Measurements from ENCODE around the gene SP2. TPM values are rescaled to one million over a fixed set of nuclear protein-coding genes. Genes with fewer than 3 reads are reported as not detected.

The SP2 gene
- total RNA-seq, 1 experiment from 2014 or later = 22.2 TPM

DNA sequence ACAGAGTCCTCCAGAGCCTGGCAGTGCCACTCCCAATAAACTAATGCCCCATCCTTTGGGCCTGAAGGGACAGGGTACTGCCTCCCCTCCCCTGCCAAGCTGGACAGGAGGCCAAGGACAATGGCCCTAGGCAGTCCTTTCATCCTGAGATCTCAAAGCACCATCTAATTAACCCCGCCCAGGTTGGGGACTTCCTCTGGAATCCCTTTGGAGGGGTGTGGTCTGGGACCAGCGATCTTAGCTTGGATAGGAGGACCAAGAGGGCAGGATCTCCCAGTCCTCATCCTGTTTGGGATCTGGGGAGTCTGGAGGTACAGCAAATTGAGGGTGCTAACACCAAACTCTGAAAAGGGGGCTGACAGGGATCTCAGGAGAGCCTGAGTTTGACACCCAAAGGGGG is 26.9 kb upstream of the SP2 start:
- DNase-seq (ENCODE audit: low read depth, low spot score) (no peak), ATAC-seq (no peak)
- peaks cover 6 to 21% of the 10 kb centered on the region in 2 experiments; a peak in 3 of 4 replicates for H3K4me1 ChIP-seq (ENCODE audit: control insufficient read depth in 1 of 2, insufficient read depth in 2 of 2, low read length in 2 of 2)
- no TSS peak for BruUV-seq (replicated peaks)
- TF ChIP-seq, protein P1, sequence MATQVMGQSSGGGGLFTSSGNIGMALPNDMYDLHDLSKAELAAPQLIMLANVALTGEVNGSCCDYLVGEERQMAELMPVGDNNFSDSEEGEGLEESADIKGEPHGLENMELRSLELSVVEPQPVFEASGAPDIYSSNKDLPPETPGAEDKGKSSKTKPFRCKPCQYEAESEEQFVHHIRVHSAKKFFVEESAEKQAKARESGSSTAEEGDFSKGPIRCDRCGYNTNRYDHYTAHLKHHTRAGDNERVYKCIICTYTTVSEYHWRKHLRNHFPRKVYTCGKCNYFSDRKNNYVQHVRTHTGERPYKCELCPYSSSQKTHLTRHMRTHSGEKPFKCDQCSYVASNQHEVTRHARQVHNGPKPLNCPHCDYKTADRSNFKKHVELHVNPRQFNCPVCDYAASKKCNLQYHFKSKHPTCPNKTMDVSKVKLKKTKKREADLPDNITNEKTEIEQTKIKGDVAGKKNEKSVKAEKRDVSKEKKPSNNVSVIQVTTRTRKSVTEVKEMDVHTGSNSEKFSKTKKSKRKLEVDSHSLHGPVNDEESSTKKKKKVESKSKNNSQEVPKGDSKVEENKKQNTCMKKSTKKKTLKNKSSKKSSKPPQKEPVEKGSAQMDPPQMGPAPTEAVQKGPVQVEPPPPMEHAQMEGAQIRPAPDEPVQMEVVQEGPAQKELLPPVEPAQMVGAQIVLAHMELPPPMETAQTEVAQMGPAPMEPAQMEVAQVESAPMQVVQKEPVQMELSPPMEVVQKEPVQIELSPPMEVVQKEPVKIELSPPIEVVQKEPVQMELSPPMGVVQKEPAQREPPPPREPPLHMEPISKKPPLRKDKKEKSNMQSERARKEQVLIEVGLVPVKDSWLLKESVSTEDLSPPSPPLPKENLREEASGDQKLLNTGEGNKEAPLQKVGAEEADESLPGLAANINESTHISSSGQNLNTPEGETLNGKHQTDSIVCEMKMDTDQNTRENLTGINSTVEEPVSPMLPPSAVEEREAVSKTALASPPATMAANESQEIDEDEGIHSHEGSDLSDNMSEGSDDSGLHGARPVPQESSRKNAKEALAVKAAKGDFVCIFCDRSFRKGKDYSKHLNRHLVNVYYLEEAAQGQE (IDR thresholded peaks at IDR 0.05; ENCODE audit: low read depth) = no peak
- peak; percentile 25 for TF ChIP-seq TCF7L2 (IDR thresholded peaks at IDR 0.05; ENCODE audit: borderline replicate concordance, extremely low read depth, insufficient read depth, insufficient read length)
- H3K9me2 ChIP-seq (ENCODE audit: insufficient read depth) = no peaks in the 10 kb centered on the region
- H3K4me2 ChIP-seq (ENCODE audit: low read length) = no peak overlapping the region
- RAD21 ChIA-PET (ENCODE audit: low non-redundant PET in 1 of 2, low total read pairs in 2 of 2, uncharacterized antibody in 2 of 2, unreplicated experiment in 2 of 2) = no interaction called here
- H3K4me3 ChIP-seq (replicated peaks in 1 of 2; ENCODE audit: low read depth in 1 of 2, low read length in 2 of 2) = no peak overlapping the region
- H3K9me3 ChIP-seq (ENCODE audit: control insufficient read depth in 1 of 2, insufficient read depth in 1 of 2, low read depth in 1 of 2, low read length in 2 of 2) = no peaks in the 10 kb centered on the region
- H4K20me1 ChIP-seq (ENCODE audit: insufficient read depth) = no peaks in the 10 kb centered on the region
- no peaks in the 10 kb centered on the region for H3K36me3 ChIP-seq (ENCODE audit: control insufficient read depth in 1 of 2, insufficient read depth in 2 of 2, low read length in 2 of 2)
- intact Hi-C loops (cut with micrococcal nuclease) = no loop called here
- H3K27ac ChIP-seq (ENCODE audit: low read depth, low read length) = no peak overlapping the region
- H3K79me2 ChIP-seq (ENCODE audit: insufficient read depth, low read length) = no peaks in the 10 kb centered on the region
- peaks cover 7% of the 10 kb centered on the region; the same call in 1 of the 2 replicates for H3K27me3 ChIP-seq (ENCODE audit: insufficient read depth, low read length)
- no peak overlapping the region for H2AFZ ChIP-seq (ENCODE audit: low read depth, low read length, poor library complexity, severe bottlenecking)
- no peak overlapping the region for H3K9ac ChIP-seq (ENCODE audit: low read length)
- POLR2A ChIA-PET = interaction anchor here (1.5 kb wide), 1 partner anchor 26 kb away, joined by 4 read pairs; the partner anchor contains the start of gene SP2
- CTCF ChIA-PET = interaction anchor here (1.4 kb wide), 1 partner anchor 22 kb away, joined by 3 read pairs; no protein-coding TSS in a partner anchor

- RAD21 ChIA-PET (ENCODE audit: low non-redundant PET in 1 of 2, low total read pairs in 2 of 2, uncharacterized antibody in 2 of 2, unreplicated experiment in 2 of 2) = no interaction called here
- Histone ChIP-seq H3K27ac (ENCODE audit: low read depth, low read length) (no peak overlapping the region), H3K36me3 (ENCODE audit: control insufficient read depth in 1 of 2, insufficient read depth in 2 of 2, low read length in 2 of 2) (no peaks in the 10 kb centered on the region), H3K27me3 (ENCODE audit: insufficient read depth, low read length) (peaks cover 7% of the 10 kb centered on the region; the same call in 1 of the 2 replicates), H2AFZ (ENCODE audit: low read depth, low read length, poor library complexity, severe bottlenecking) (no peak overlapping the region), H3K4me1 (ENCODE audit: control insufficient read depth in 1 of 2, insufficient read depth in 2 of 2, low read length in 2 of 2) (peaks cover 6 to 21% of the 10 kb centered on the region in 2 experiments; a peak in 3 of 4 replicates), H3K9me3 (ENCODE audit: control insufficient read depth in 1 of 2, insufficient read depth in 1 of 2, low read depth in 1 of 2, low read length in 2 of 2) (no peaks in the 10 kb centered on the region), H4K20me1 (ENCODE audit: insufficient read depth) (no peaks in the 10 kb centered on the region), H3K4me2 (ENCODE audit: low read length) (no peak overlapping the region), H3K9me2 (ENCODE audit: insufficient read depth) (no peaks in the 10 kb centered on the region), H3K4me3 (replicated peaks in 1 of 2; ENCODE audit: low read depth in 1 of 2, low read length in 2 of 2) (no peak overlapping the region), H3K9ac (ENCODE audit: low read length) (no peak overlapping the region), H3K79me2 (ENCODE audit: insufficient read depth, low read length) (no peaks in the 10 kb centered on the region)
- POLR2A ChIA-PET = no interaction called here
- CTCF ChIA-PET = interaction anchor here (1.4 kb wide), 1 partner anchor 21 kb away, joined by 3 read pairs; no protein-coding TSS in a partner anchor
- DNase-seq (ENCODE audit: low read depth, low spot score) (no peak), ATAC-seq (no peak; the same call in 1 of the 2 replicates)
- no TSS peak for BruUV-seq (replicated peaks)
- intact Hi-C loops (cut with micrococcal nuclease) = no loop called here
- TF ChIP-seq YY1 (IDR thresholded peaks at IDR 0.05; ENCODE audit: extremely low read depth, insufficient replicate concordance, low read depth, low read length) (no peak), TCF7L2 (IDR thresholded peaks at IDR 0.05; ENCODE audit: borderline replicate concordance, extremely low read depth, insufficient read depth, insufficient read length) (peak; percentile 25)
Observed at GRCh38 chr17:47870056-47870455, 26.0 kb upstream of the SP2 start.
